Astrocyte (in vitro differentiated cells and primary cell): ENCODE data around the gene OMD. TPM values are rescaled to one million over a fixed set of nuclear protein-coding genes. Genes with fewer than 3 reads are reported as not detected.

ENCODE experiments used
- DNase-seq: peaks from one replicate; pipeline ENCODE4 v3.0.0-alpha.2; 2010; ENCODE audit warnings: low read depth
- FAIRE-seq: peaks from 2 replicates; lab custom pipeline; 2011; peaks lifted over from hg19 to GRCh38; lab: Jason Lieb, UNC
- H2AFZ ChIP-seq: 2 replicates; pipeline ENCODE4 v1.6.0; 2012; ENCODE audit warnings: low read depth, low read length, inconsistent platforms
- H3K27ac ChIP-seq: 2 replicates; pipeline ENCODE4 v1.5.1; 2011; ENCODE audit warnings: low read depth, low read length, inconsistent platforms
- H3K27me3 ChIP-seq: 2 replicates; pipeline ENCODE4 v1.6.0; 2011; ENCODE audit warnings: low read length, inconsistent platforms; ENCODE audit not compliant: insufficient read depth
- H3K36me3 ChIP-seq: 2 replicates; pipeline ENCODE4 v1.5.1; 2011; ENCODE audit warnings: low read length, inconsistent platforms; ENCODE audit not compliant: insufficient read depth
- H3K4me1 ChIP-seq: 2 replicates; pipeline ENCODE4 v1.5.1; 2011; ENCODE audit warnings: low read length, inconsistent platforms; ENCODE audit not compliant: insufficient read depth
- H3K4me2 ChIP-seq: 2 replicates; pipeline ENCODE4 v1.6.0; 2012; ENCODE audit warnings: low read length, inconsistent platforms
- H3K4me3 ChIP-seq: 2 replicates; pipeline ENCODE4 v1.5.1; 2011; ENCODE audit warnings: low read depth, mild to moderate bottlenecking, low read length, inconsistent platforms; ENCODE audit not compliant: insufficient read depth
- H3K79me2 ChIP-seq: 2 replicates; pipeline ENCODE4 v1.6.0; 2012; ENCODE audit warnings: mild to moderate bottlenecking, low read length, inconsistent platforms; ENCODE audit not compliant: insufficient read depth
- H3K9ac ChIP-seq: 2 replicates; pipeline ENCODE4 v1.6.0; 2012; ENCODE audit warnings: mild to moderate bottlenecking, low read length, inconsistent platforms
- H3K9me3 ChIP-seq: 2 replicates; pipeline ENCODE4 v1.5.1; 2012; ENCODE audit warnings: low read depth, mild to moderate bottlenecking, low read length, inconsistent platforms; ENCODE audit not compliant: insufficient read depth
- H4K20me1 ChIP-seq: 2 replicates; pipeline ENCODE4 v1.6.0; 2012; ENCODE audit warnings: low read length, inconsistent platforms; ENCODE audit not compliant: insufficient read depth
- H3K27ac Mint-ChIP-seq: one replicate; pipeline ENCODE4 v1.8.0; 2021; ENCODE audit warnings: mild to moderate bottlenecking, mixed read lengths; ENCODE audit not compliant: unreplicated experiment
- H3K27me3 Mint-ChIP-seq: one replicate; pipeline ENCODE4 v1.8.0; 2021; ENCODE audit warnings: low read depth, mixed read lengths; ENCODE audit not compliant: unreplicated experiment
- H3K36me3 Mint-ChIP-seq: one replicate; pipeline ENCODE4 v1.8.0; 2021; ENCODE audit warnings: low read depth, mixed read lengths; ENCODE audit not compliant: unreplicated experiment
- H3K4me1 Mint-ChIP-seq: one replicate; pipeline ENCODE4 v1.8.0; 2021; ENCODE audit warnings: low read depth, mixed read lengths; ENCODE audit not compliant: unreplicated experiment
- H3K4me3 Mint-ChIP-seq: one replicate; pipeline ENCODE4 v1.8.0; 2021; ENCODE audit warnings: mild to moderate bottlenecking, moderate library complexity, mixed read lengths; ENCODE audit not compliant: unreplicated experiment
- H3K9me3 Mint-ChIP-seq: one replicate; pipeline ENCODE4 v1.8.0; 2021; ENCODE audit warnings: mild to moderate bottlenecking, mixed read lengths; ENCODE audit not compliant: unreplicated experiment
- CTCF ChIP-seq: IDR thresholded peaks from 2 replicates; pipeline ENCODE4 v1.5.1; 2011; ENCODE audit warnings: low read depth, mild to moderate bottlenecking, inconsistent platforms, low read length, moderate library complexity; ENCODE audit not compliant: insufficient read depth
- EZH2 ChIP-seq: IDR thresholded peaks from 2 replicates; pipeline ENCODE4 v1.6.1; 2012; ENCODE audit warnings: mild to moderate bottlenecking, low read length, inconsistent platforms; ENCODE audit not compliant: insufficient read depth
- total RNA-seq: library from RNA; stranded (reverse); gene quantifications from 2 replicates; pipeline ENCODE4 v1.2.1, GENCODE V29; 2021

OMD gene
- total RNA-seq, 1 donor from 2014 or later, result not detected

GRCh38 chr9:92402360-92402759 is 21.9 kb downstream of the OMD start:
- FAIRE-seq, result no peak
- H3K27me3 Mint-ChIP-seq, result no peaks in the 10 kb centered on the region

GRCh38 chr9:92397853-92398252 is 26.4 kb downstream of the OMD start:
- H3K36me3 ChIP-seq, result no peaks in the 10 kb centered on the region
- H3K79me2 ChIP-seq, result no peaks in the 10 kb centered on the region
- FAIRE-seq (no peak), DNase-seq (no peak)
- H3K4me1 ChIP-seq, result no peaks in the 10 kb centered on the region
- no peak overlapping the region for H3K4me2 ChIP-seq
- no peaks in the 10 kb centered on the region for H3K36me3 Mint-ChIP-seq
- no peaks in the 10 kb centered on the region for H3K9me3 ChIP-seq
- H2AFZ ChIP-seq, result no peak overlapping the region
- no peaks in the 10 kb centered on the region for H3K27me3 Mint-ChIP-seq
- H3K27me3 ChIP-seq, result no peaks in the 10 kb centered on the region
- H3K4me1 Mint-ChIP-seq, result no peaks in the 10 kb centered on the region
- no peak overlapping the region for H3K4me3 Mint-ChIP-seq
- no peaks in the 10 kb centered on the region for H4K20me1 ChIP-seq
- no peak overlapping the region for H3K9ac ChIP-seq
- TF ChIP-seq CTCF, result no peak
- no peak for TF ChIP-seq EZH2
- H3K27ac Mint-ChIP-seq, result no peak overlapping the region
- H3K4me3 ChIP-seq, result no peak overlapping the region
- no peaks in the 10 kb centered on the region for H3K9me3 Mint-ChIP-seq
- H3K27ac ChIP-seq, result no peak overlapping the region

More at GRCh38 chr9:92402360-92402759, 21.9 kb downstream of the OMD start:
- Histone ChIP-seq H3K4me3 (no peak overlapping the region), H3K4me1 (no peaks in the 10 kb centered on the region), H3K9ac (no peak overlapping the region), H3K36me3 (no peaks in the 10 kb centered on the region), H3K27me3 (no peaks in the 10 kb centered on the region), H3K27ac (no peak overlapping the region), H3K4me2 (no peak overlapping the region), H4K20me1 (no peaks in the 10 kb centered on the region), H2AFZ (no peak overlapping the region), H3K79me2 (no peaks in the 10 kb centered on the region), H3K9me3 (no peaks in the 10 kb centered on the region)
- peaks cover 7% of the 10 kb centered on the region for H3K4me1 Mint-ChIP-seq
- no peaks in the 10 kb centered on the region for H3K36me3 Mint-ChIP-seq
- H3K27ac Mint-ChIP-seq, result no peak overlapping the region
- no peaks in the 10 kb centered on the region for H3K9me3 Mint-ChIP-seq
- DNase-seq, result no peak
- H3K4me3 Mint-ChIP-seq, result no peak overlapping the region
- no peak for TF ChIP-seq CTCF
- TF ChIP-seq EZH2, result no peak

GRCh38 chr9:92395617-92396016 is 28.7 kb downstream of the OMD start:
- Mint-ChIP-seq H3K4me3 (no peak overlapping the region), H3K4me1 (peaks cover 4% of the 10 kb centered on the region), H3K27me3 (no peaks in the 10 kb centered on the region), H3K36me3 (no peaks in the 10 kb centered on the region), H3K27ac (no peak overlapping the region), H3K9me3 (no peaks in the 10 kb centered on the region)
- no peak overlapping the region for H3K27ac ChIP-seq
- no peaks in the 10 kb centered on the region for H3K9me3 ChIP-seq
- H3K4me1 ChIP-seq, result no peaks in the 10 kb centered on the region
- TF ChIP-seq CTCF (no peak), EZH2 (no peak)
- H3K27me3 ChIP-seq, result no peaks in the 10 kb centered on the region
- no peaks in the 10 kb centered on the region for H3K79me2 ChIP-seq
- H4K20me1 ChIP-seq, result no peaks in the 10 kb centered on the region
- H3K36me3 ChIP-seq, result no peaks in the 10 kb centered on the region
- no peak overlapping the region for H2AFZ ChIP-seq
- no peak overlapping the region for H3K9ac ChIP-seq
- DNase-seq, result no peak
- no peak overlapping the region for H3K4me3 ChIP-seq
- no peak for FAIRE-seq
- H3K4me2 ChIP-seq, result no peak overlapping the region
